HL-60/S4 treated with phorbol 12-myristate 13-acetate at 8.2 ng/mL for 4 days and 3 days (cell line): ENCODE measurements around the gene KRT17.
"Not testable (repeated sequence)": the region's sequence is repeated elsewhere in the genome, so short reads cannot be mapped to it uniquely, and the experiment has no call there.

ENCODE experiments used
- in situ Hi-C: fragments of 300-500 bp; cut with MboI; formaldehyde crosslinking; loops from 2 replicates; pipeline ENCODE4 v1.15.0; 2022; ENCODE audit warnings: low sequenced_read_pairs

Gene KRT17

DNA sequence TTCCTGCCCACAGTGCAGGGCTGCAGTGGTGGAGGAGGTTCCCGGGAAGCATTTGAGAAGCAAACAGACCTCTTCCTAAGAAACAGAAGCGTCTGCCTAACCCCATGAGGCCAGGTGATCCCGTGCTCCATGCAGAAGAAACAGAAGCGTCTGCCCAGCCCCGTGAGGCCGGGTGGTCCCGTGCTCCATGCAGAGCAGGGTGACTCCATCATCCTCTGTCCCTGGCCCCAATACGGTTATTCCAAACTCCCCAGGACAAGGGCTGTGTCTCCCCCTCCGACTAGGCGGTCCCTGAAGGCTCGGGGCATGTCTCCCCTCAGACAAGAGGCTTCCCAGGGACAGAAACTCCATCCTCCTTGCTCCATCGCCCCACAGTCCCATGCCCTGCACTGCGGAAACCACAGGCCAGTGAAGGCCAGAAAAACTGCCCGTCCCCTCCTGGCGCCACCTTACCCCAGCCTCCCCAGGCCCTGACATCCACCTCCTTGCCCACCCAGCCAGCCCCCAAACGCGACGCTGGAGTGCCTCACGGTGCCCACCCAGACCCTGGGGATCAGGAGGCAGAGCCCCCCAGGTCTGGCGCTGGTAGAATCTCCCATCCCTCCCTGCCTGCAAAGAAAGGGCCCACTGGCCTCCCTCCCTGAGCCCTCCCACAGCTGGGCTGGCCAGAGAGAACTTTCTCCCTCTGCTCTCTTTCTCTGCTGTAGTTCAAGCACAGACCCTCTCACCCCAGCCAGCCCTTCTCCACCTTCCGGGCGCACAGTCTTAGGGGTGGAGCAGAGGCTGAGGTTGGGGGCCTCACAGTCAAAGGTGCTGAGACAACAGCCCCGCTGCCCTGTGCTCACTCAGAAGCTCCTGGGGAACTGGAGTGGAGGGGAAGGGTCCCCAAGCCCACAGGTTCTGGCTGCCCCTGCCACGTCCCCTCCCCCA lies 30.6 kb upstream of the KRT17 start:
- in situ Hi-C loops = loop anchor here (25.0 kb wide), 1 partner anchor 743 kb away; no protein-coding TSS in a partner anchor

DNA sequence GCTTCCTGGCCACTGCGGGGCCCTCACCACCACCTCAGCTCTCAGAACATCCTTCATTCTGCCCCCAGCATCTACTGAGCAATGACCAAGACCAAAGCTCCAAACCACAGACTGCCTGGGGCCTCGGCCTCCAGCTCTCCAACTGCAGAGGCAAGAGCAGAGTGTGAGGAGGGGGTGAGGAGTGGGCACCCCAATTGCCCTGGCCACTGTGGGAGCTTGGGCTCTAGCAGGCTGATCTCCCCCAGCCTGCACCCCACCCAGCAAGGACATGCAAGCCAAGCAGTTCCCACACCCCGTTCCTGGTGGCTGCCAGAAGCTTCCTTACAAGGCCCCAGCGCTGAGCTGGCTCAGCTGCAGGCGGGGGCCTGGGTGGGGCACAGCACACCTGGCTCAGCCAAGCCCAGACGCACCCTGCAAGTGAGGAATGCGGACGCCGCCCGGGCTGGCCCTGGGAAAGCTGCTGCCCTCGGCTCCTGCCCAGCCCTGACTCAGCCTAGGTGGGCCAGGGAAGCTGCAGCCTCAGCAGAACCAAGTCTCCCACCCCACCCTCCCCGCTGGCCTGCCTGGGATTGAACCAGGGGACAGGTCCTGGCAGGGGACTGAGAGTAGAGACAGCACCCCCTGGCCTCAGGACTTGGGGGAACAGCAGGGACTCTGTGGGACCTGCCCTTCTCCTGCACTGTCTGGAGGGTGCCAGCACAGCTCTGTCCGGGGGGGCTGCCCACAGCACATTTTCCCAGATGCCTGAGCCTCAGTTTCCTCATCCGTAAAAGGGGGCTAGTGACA lies 29.7 kb upstream of the KRT17 start:
- in situ Hi-C loops = loop anchor here (25.0 kb wide), 1 partner anchor 742 kb away; no protein-coding TSS in a partner anchor

DNA sequence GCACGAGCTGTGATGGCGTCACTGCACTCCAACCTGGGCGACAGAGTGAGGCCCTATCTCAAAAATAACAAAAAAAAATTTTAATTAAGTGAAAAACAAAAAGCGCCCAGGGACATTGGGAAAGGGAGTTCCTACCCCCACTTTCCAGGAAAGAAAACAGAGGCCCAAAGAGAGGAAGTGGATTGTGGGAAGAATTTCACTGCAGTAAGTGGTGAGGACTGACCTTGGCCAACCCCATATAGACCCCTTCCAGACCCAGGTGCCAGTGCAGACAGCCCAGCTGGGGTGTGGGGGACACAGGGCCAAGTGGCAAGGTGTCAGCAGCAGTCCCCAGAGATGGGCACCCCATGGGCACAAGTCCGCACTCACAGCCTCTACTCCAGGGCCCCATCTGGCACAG lies 29.0 kb upstream of the KRT17 start:
- in situ Hi-C loops = loop anchor here (25.0 kb wide), 1 partner anchor 741 kb away; no protein-coding TSS in a partner anchor

- in situ Hi-C loops = loop anchor here (25.0 kb wide), 1 partner anchor 740 kb away; no protein-coding TSS in a partner anchor
Measured at GRCh38 chr17:41652461-41652970, 28.1 kb upstream of the KRT17 start.

DNA sequence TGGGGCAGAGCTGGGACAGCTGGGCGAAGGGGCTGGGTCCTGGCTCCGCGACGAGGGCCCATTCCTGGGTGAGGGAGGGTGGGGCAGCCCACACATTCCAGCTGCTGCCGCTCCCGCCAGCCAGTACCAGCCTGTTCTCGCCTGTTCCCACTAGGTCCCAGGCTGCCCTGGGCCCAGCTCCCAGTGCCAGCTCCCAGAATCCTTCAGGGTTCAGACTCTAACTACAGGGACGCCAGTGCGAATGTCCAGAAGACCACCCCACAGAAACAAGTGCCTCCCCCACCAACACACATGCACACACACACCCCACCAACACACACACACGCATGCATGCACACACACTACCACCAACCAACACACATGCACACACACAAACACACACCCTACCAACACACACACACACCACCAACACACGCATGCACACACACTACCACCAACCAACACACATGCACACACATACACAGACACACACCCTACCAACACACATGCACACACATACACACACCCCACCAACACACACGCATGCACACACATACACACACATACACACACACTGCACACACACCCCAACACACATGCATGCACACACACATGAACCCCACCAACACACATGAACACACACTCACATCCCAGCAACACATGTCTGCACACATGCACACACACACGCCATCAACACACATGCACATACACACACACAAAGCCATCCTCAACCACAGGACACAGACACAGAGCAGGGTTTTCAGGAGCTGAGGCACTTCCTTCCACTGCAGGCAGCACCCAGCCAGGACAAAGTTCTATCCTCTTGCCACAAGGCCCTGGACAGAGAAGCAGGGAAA lies 27.5 kb upstream of the KRT17 start:
- in situ Hi-C loops = loop anchor here (25.0 kb wide), 1 partner anchor 740 kb away; no protein-coding TSS in a partner anchor

DNA sequence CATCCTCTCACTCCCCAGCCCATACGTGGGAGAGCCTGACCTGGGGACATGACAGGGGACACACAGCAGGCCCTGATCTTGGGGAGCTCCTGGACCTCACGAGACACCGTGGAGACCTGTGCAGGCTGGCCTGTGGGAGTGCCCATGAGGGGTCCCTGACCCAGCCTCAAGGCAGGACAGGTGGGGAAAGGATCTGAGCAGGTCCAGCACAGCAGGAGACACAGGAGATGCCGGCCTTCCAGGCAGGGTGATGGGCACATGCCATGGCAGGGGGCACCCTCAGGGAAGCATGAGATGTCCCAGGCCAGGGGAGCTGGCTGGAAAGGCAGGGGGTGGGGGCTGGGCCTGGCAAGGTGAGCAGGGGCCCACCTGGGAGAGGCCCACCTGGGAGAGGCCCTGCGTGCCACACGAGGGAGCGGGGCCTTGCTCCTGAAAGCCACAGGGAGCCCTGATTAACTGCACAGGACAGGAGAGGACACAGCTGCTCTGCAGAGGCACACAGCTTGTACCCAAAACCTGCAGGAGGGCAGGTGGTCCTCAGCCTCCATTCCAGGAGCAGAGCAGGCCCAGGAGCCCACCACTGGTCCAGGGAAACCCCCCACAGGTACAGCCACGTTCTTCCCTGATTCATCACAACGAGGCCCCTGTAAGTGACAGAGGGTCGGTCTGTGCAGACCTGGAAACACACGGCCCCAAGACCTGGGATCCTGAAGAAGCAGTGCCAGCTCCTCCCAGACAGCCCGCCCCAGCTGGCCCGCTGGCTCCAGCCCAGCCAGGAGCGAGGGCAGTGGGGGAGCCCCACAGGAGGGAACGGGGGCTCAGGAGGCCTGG lies 26.6 kb upstream of the KRT17 start:
- in situ Hi-C loops = loop anchor here (25.0 kb wide), 1 partner anchor 739 kb away; no protein-coding TSS in a partner anchor

GRCh38 chr17:41649923-41650519 lies 25.6 kb upstream of the KRT17 start:
- in situ Hi-C loops = loop anchor here (25.0 kb wide), 1 partner anchor 738 kb away; no protein-coding TSS in a partner anchor

- in situ Hi-C loops = no loop called here
Measured at GRCh38 chr17:41648411-41649195, 24.2 kb upstream of the KRT17 start.

DNA sequence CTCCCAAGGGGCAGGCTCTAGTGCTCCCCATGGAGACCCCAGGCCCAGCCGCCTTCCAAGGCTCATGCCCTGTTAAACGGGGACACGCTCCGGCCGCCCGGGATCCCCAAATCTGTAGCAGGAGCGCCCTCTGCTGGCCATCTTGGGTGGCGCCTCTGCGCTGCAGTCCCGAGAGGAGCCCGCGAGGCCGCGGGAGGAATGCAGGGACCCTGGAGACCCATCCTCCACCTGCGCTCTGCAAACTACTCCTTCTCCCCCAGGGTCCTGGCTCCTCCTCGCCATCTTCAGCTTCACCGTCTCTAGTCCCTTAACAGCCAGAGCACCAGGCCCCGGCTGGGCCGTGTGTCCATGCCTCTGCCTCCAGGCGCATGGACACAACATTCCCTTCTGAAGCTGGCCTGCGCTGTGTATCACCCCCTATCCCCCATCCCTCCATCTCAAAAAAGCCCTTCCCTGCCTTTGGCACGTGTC lies 23.6 kb upstream of the KRT17 start:
- in situ Hi-C loops = no loop called here

GRCh38 chr17:41647038-41647813 lies 22.9 kb upstream of the KRT17 start:
- in situ Hi-C loops = no loop called here

DNA sequence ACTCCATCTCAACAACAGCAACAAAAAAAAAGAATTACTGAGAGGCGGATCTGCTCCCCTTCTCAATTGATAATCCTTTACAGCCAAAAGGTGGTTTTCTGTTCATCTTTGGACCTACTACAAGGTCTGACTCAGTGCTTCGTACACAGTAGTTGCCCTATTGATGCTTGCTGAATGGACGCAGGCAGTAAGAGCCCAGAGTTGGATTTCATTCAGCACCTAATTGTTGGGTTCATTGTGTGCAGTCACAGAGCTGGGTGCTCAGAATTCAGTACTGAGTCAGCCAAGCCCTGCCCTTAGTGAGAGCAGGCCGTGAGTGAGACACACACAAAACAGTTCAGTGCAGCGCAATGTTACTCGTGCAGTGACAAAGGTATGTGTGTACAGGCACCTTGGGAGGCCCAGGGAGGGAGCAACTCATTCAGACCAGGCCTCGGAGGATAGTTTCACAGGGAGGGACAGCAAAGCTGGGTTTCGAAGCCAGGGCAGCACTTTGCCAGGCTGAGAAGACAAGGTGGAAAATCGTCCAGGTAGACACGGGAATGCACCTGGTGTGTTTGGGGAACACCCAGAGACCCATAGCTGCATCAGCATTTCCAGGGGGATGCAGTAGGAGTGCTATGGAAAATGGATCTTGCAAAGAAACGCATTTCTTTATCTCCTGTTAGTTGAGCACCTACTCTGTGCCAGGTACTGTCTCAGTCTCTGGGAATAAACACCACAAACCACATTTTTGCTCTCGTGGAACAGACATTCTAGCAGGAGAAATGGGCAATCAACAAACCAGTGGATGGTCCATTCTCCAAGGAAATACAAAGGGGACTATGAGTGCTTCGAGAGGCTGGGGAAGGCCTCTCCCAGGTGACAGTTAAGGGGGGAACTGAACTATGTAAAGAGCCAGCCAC lies 18.1 kb upstream of the KRT17 start:
- in situ Hi-C loops = no loop called here

DNA sequence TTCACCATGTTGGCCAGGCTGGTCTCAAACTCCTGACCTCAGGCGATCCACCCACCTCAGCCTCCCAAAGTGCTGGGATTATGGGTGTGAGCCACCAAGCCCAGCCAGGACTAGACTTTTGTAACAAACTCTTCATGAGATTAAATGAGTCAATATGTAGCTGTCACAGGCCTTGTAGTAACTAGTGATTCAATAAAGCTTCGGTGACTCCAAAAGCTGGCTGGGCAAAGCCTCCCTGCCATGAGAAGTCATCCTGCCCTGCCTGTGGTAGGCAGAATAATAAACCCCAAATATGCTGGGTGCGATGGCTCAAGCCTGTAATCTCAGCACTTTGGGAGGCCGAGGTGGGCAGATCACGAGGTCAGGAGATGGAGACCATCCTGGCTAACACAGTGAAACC lies 16.2 kb upstream of the KRT17 start:
- in situ Hi-C loops = not testable (repeated sequence)

- in situ Hi-C loops = no loop called here
Measured at GRCh38 chr17:41639492-41640473, 15.4 kb upstream of the KRT17 start.

GRCh38 chr17:41638941-41639340 lies 14.6 kb upstream of the KRT17 start:
- in situ Hi-C loops = no loop called here

DNA sequence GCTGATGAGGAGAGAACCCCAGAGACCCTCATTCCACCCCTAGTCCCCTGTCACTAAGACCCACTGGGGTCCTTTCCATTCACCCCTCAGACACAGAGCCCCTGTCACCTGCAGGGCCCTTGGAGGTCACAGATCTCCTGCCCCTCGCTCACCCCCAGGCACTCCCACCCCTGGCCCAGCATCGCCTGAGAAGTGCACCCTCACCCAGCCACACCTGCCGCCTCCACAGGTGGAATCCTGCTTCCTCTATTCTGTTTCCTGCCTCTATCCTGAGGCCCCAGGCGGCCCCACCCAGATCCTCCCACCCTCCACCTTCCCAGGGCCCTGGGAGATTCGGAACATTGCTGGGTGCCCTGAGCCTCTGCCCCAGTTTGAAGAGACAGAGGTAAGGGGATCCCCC lies 13.8 kb upstream of the KRT17 start:
- in situ Hi-C loops = no loop called here
